DOHH2 (cell line): ENCODE results near the gene ARMS2.

Experiments used
- H3F3A ChIP-seq: fragments of 200-600 bp; sonication (generic), shearing (Covaris generic); 2 replicates; pipeline ENCODE4 v1.6.0; 2016; ENCODE audit warnings: antibody characterized with exemption, mild to moderate bottlenecking; ENCODE audit not compliant: control insufficient read depth, insufficient read depth
- H3K27ac ChIP-seq: fragments of 200-600 bp; sonication (generic); 2 replicates; pipeline ENCODE4 v1.5.1; 2014; ENCODE audit warnings: low read depth, mild to moderate bottlenecking, low read length, moderate library complexity
- H3K27me3 ChIP-seq: fragments of 200-600 bp; sonication (generic); 2 replicates; pipeline ENCODE4 v1.6.1; 2014; ENCODE audit warnings: mild to moderate bottlenecking, low read length, mixed read lengths; ENCODE audit not compliant: control insufficient read depth
- H3K36me3 ChIP-seq: fragments of 200-600 bp; sonication (generic); 2 replicates; pipeline ENCODE4 v1.6.1; 2014; ENCODE audit warnings: mild to moderate bottlenecking, low read length, moderate library complexity, mixed read lengths; ENCODE audit not compliant: control insufficient read depth
- H3K4me1 ChIP-seq: fragments of 200-600 bp; sonication (generic); 2 replicates; pipeline ENCODE4 v1.6.1; 2014; ENCODE audit warnings: mild to moderate bottlenecking, low read length, mixed read lengths; ENCODE audit not compliant: control insufficient read depth
- H3K4me2 ChIP-seq: fragments of 200-600 bp; sonication (generic); 2 replicates; pipeline ENCODE4 v1.6.0; 2014; ENCODE audit warnings: mild to moderate bottlenecking, low read length, moderate library complexity
- H3K4me3 ChIP-seq: fragments of 200-600 bp; sonication (generic); 2 replicates; pipeline ENCODE4 v1.5.1; 2014; ENCODE audit warnings: mild to moderate bottlenecking, low read length, mixed read lengths
- H3K79me2 ChIP-seq: fragments of 200-600 bp; sonication (generic); 2 replicates; pipeline ENCODE4 v1.6.1; 2014; ENCODE audit warnings: mild to moderate bottlenecking, low read length, mixed read lengths; ENCODE audit not compliant: control insufficient read depth
- H3K9me2 ChIP-seq: fragments of 200-600 bp; sonication (generic); replicated peaks from 2 replicates; pipeline ENCODE4 v1.6.1; 2014; ENCODE audit warnings: mild to moderate bottlenecking, low read length, mixed read lengths; ENCODE audit not compliant: control insufficient read depth
- H3K9me3 ChIP-seq: fragments of 200-600 bp; sonication (generic); 2 replicates; pipeline ENCODE4 v1.6.1; 2014; ENCODE audit warnings: antibody characterized with exemption, low read length, mixed read lengths; ENCODE audit not compliant: control insufficient read depth, insufficient read depth
- H4K20me1 ChIP-seq: fragments of 200-600 bp; sonication (generic); 2 replicates; pipeline ENCODE4 v1.6.0; 2014; ENCODE audit warnings: low read depth, mild to moderate bottlenecking, antibody characterized with exemption, low read length, moderate library complexity; ENCODE audit not compliant: control insufficient read depth, insufficient read depth
- EZH2phosphoT487 ChIP-seq: fragments of 200-600 bp; sonication (generic); IDR thresholded peaks from 2 replicates; pipeline ENCODE4 v1.6.1; 2017; ENCODE audit warnings: borderline replicate concordance, mild to moderate bottlenecking, antibody characterized with exemption, low read length, moderate library complexity, mixed read lengths
- TF ChIP-seq, protein P1 (sequence below): fragments of 200-600 bp; sonication (generic); IDR thresholded peaks from one replicate; pipeline ENCODE4 v1.5.1; 2014; ENCODE audit warnings: antibody characterized with exemption, mild to moderate bottlenecking, low read depth, low read length; ENCODE audit not compliant: poor library complexity, severe bottlenecking

Gene ARMS2

DNA sequence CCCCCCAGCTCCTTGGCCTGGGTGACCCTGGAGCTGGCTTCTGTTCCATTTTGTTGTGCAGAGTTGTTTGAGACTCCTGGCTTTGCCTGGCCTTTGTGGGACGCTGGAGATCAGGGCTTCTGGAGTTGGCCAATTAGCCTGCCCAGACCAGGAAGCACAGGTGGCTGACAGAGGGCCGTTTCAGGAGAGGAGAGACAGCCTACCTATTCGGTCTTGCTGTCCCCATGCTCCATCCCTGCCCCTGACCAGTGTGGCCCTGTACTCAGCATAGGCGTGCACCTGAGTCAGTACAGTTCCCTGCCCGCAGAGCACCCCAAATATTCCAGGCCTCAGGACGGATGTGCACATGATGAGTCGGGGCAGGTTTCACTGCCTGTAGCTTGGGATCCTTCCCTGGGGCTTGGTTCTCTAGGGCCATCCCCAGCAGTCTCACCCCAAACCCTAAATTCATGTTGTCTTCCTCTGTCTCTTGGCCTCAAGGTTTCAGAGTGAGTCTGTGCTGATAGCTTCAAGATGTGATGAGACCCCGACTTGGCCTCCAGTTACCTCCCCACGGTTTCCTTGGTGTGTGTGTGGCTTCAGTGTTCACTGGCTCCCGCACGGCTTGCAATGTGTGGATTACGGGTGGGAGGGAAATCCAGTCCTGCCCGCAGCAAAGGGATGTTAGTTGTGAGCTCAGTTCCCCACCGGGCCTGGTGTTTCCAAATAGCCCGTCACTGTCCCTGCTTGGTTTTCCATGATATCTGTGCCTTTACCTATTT is 51.6 kb downstream of the ARMS2 start:
- no peaks in the 10 kb centered on the region for H3K4me1 ChIP-seq
- H3K27me3 ChIP-seq = no peaks in the 10 kb centered on the region
- no peak for TF ChIP-seq EZH2phosphoT487
- TF ChIP-seq, protein P1, sequence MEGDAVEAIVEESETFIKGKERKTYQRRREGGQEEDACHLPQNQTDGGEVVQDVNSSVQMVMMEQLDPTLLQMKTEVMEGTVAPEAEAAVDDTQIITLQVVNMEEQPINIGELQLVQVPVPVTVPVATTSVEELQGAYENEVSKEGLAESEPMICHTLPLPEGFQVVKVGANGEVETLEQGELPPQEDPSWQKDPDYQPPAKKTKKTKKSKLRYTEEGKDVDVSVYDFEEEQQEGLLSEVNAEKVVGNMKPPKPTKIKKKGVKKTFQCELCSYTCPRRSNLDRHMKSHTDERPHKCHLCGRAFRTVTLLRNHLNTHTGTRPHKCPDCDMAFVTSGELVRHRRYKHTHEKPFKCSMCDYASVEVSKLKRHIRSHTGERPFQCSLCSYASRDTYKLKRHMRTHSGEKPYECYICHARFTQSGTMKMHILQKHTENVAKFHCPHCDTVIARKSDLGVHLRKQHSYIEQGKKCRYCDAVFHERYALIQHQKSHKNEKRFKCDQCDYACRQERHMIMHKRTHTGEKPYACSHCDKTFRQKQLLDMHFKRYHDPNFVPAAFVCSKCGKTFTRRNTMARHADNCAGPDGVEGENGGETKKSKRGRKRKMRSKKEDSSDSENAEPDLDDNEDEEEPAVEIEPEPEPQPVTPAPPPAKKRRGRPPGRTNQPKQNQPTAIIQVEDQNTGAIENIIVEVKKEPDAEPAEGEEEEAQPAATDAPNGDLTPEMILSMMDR = no peak
- no peaks in the 10 kb centered on the region for H3F3A ChIP-seq
- no peaks in the 10 kb centered on the region for H4K20me1 ChIP-seq
- H3K9me2 ChIP-seq = no peaks in the 10 kb centered on the region
- no peak overlapping the region for H3K4me2 ChIP-seq
- no peaks in the 10 kb centered on the region for H3K79me2 ChIP-seq
- H3K27ac ChIP-seq = no peak overlapping the region
- H3K36me3 ChIP-seq = no peaks in the 10 kb centered on the region
- H3K4me3 ChIP-seq = no peak overlapping the region
- no peaks in the 10 kb centered on the region for H3K9me3 ChIP-seq
